B cell (primary cell): ENCODE measurements around the gene KLHL36. TPM values are rescaled to one million over a fixed set of nuclear protein-coding genes. Genes with fewer than 3 reads are reported as not detected.

Experiments used
- ATAC-seq: fragments of 200-7000 bp; cut with Tn5 transposase; one replicate; pipeline ENCODE4 v1.10.0; 2021; ENCODE audit warnings: low read depth, mild to moderate bottlenecking, moderate number of reproducible peaks, moderate library complexity
- CTCF ChIA-PET: fragments of 350-600 bp; sonication (Branson Sonifier 250); formaldehyde crosslinking; loops from one replicate; lab custom pipeline; 2021; ENCODE audit warnings: antibody characterized with exemption, inconsistent platforms; lab: Charles Lee
- POLR2A ChIA-PET: fragments of 350-600 bp; sonication (Branson Sonifier 250); formaldehyde crosslinking; loops from one replicate; lab custom pipeline; 2021; ENCODE audit warnings: antibody characterized with exemption; lab: Charles Lee
- DNase-seq: peaks from one replicate; pipeline ENCODE4 v3.0.0; 2013
- H2AFZ ChIP-seq: 2 replicates; pipeline ENCODE4 v1.6.1; 2012; ENCODE audit warnings: mild to moderate bottlenecking, low read depth, low read length; ENCODE audit not compliant: insufficient read depth, poor library complexity, severe bottlenecking
- H3K27ac ChIP-seq, 2 donors: 1 replicate in 1 of 2; 2 replicates in 1 of 2; pipeline ENCODE4 v1.5.1; 2012 to 2013; ENCODE audit warnings: low read length in 2 of 2, mild to moderate bottlenecking in 2 of 2, moderate library complexity in 1 of 2
- H3K27me3 ChIP-seq, 4 experiments: fragments of 200-600 bp in 1 of 4; sonication (generic) in 1 of 4; replicated peaks in 1 of 4; 1 replicate in 2 of 4; 2 replicates in 2 of 4; pipeline versions ENCODE4 v1.6.1 to v1.7.0; 2013 to 2016; ENCODE audit warnings: low read length in 3 of 4, mild to moderate bottlenecking in 2 of 4, mixed read lengths in 1 of 4, moderate library complexity in 1 of 4; ENCODE audit not compliant: insufficient read depth in 4 of 4, control insufficient read depth in 3 of 4; ENCODE audit errors: control extremely low read depth in 1 of 4
- H3K36me3 ChIP-seq, 2 experiments: replicated peaks in 1 of 2; 1 replicate in 1 of 2; 2 replicates in 1 of 2; pipeline versions ENCODE4 v1.6.1 to v1.7.1; 2013; ENCODE audit warnings: low read length in 1 of 2; ENCODE audit not compliant: insufficient read depth in 2 of 2, control insufficient read depth in 1 of 2; ENCODE audit errors: control extremely low read depth in 1 of 2, extremely low read depth in 1 of 2
- H3K4me1 ChIP-seq, 2 donors: fragments of 200-600 bp in 1 of 2; sonication (generic) in 1 of 2; 1 replicate in 1 of 2; 2 replicates in 1 of 2; pipeline versions ENCODE4 v1.5.1 to v1.6.1; 2013 to 2017; ENCODE audit warnings: low read length in 2 of 2; ENCODE audit not compliant: control insufficient read depth in 2 of 2, insufficient read depth in 2 of 2
- H3K4me2 ChIP-seq: replicated peaks from 2 replicates; pipeline ENCODE3; 2012; ENCODE audit warnings: mild to moderate bottlenecking, low read depth, low read length; ENCODE audit not compliant: poor library complexity, severe bottlenecking
- H3K4me3 ChIP-seq, 5 experiments: fragments of 200-600 bp in 1 of 5; sonication (generic) in 1 of 5; 1 replicate in 3 of 5; 2 replicates in 2 of 5; pipeline versions ENCODE4 v1.5.1 to v1.7.0; 2011 to 2016; ENCODE audit warnings: low read length in 4 of 5, mild to moderate bottlenecking in 4 of 5, low read depth in 2 of 5, control low read depth in 1 of 5, moderate library complexity in 1 of 5; ENCODE audit not compliant: insufficient read depth in 1 of 5; ENCODE audit errors: control extremely low read depth in 1 of 5, extremely low read depth in 1 of 5
- H3K79me2 ChIP-seq: fragments of 200-600 bp; sonication (generic); one replicate; pipeline ENCODE4 v1.6.0; 2016; ENCODE audit warnings: low read length; ENCODE audit not compliant: control insufficient read depth, insufficient read depth
- H3K9ac ChIP-seq: fragments of 200-600 bp; sonication (generic); 2 replicates; pipeline ENCODE4 v1.6.1; 2017; ENCODE audit warnings: mild to moderate bottlenecking, low read length, moderate library complexity
- H3K9me3 ChIP-seq, 3 donors: one replicate each; pipeline versions ENCODE4 v1.6.1 to v1.7.1; 2013; ENCODE audit warnings: low read length in 2 of 3; ENCODE audit not compliant: control insufficient read depth in 2 of 3, insufficient read depth in 1 of 3; ENCODE audit errors: control extremely low read depth in 1 of 3
- H4K20me1 ChIP-seq: 2 replicates; pipeline ENCODE4 v1.6.0; 2012; ENCODE audit warnings: mild to moderate bottlenecking, low read length; ENCODE audit not compliant: insufficient read depth, control insufficient read depth, poor library complexity, severe bottlenecking
- H3K27ac Mint-ChIP-seq: one replicate; pipeline ENCODE4 v1.8.0; 2021; ENCODE audit warnings: mixed read lengths
- H3K27me3 Mint-ChIP-seq: one replicate; pipeline ENCODE4 v1.8.0; 2021; ENCODE audit warnings: mixed read lengths
- H3K4me1 Mint-ChIP-seq: one replicate; pipeline ENCODE4 v1.8.0; 2021; ENCODE audit warnings: mixed read lengths
- H3K4me3 Mint-ChIP-seq: one replicate; pipeline ENCODE4 v1.8.0; 2021; ENCODE audit warnings: mixed read lengths
- H3K9me3 Mint-ChIP-seq: one replicate; pipeline ENCODE4 v1.8.0; 2022; ENCODE audit warnings: mixed read lengths; ENCODE audit not compliant: insufficient read depth
- CTCF ChIP-seq: fragments of 200-600 bp; IDR thresholded peaks from one replicate; pipeline ENCODE4 v1.8.0; 2022; ENCODE audit warnings: antibody characterized with exemption, mild to moderate bottlenecking
- EZH2 ChIP-seq: IDR thresholded peaks from 2 replicates; pipeline ENCODE4 v1.6.1; 2012; ENCODE audit warnings: borderline replicate concordance, low read depth, mild to moderate bottlenecking, moderate library complexity, low read length; ENCODE audit not compliant: insufficient read depth, poor library complexity, severe bottlenecking
- WGBS: methylation state at CpG from one replicate; pipeline ENCODE4 v1.1.5; 2013; ENCODE audit warnings: missing lambda C conversion rate; ENCODE audit not compliant: insufficient coverage; 5-methylcytosine and 5-hydroxymethylcytosine counted together
- intact Hi-C: fragments of 100-400 bp; cut with micrococcal nuclease; formaldehyde crosslinking; loops from one replicate; pipeline ENCODE4 v1.10.0; 2022
- polyA plus RNA-seq: library from polyadenylated mRNA; depleted of rRNA; stranded (reverse); fragments of >200 nt; gene quantifications from 2 replicates; pipeline ENCODE4 v1.2.3, GENCODE V29; 2012
- total RNA-seq, 2 donors: library from RNA; stranded (reverse); fragments of 120-200 nt in 1 of 2; gene quantifications; 1 replicate in 1 of 2; 2 replicates in 1 of 2; pipeline versions ENCODE4 v1.2.3 to v1.2.4, GENCODE V29; 2013 to 2022

Gene KLHL36
- total and polyA plus RNA-seq, 2 donors (not counting 1 experiment from before 2014, with no cell fraction given) = 90.3 to 135 TPM

GRCh38 chr16:84656649-84657048, 8.3 kb downstream of the KLHL36 start:
- intact Hi-C loops = no loop called here

More at GRCh38 chr16:84656649-84657048, 8.3 kb downstream of the KLHL36 start:
- Histone ChIP-seq H3K4me2 (peak overlapping the region; percentile 53), H2AFZ (no peak overlapping the region), H3K27me3 (no peaks in the 10 kb centered on the region), H3K9ac (no peak overlapping the region), H3K27ac (peak overlapping the region; percentile 35 to 72), H3K79me2 (peaks cover 64% of the 10 kb centered on the region), H3K4me1 (peaks cover 19 to 27% of the 10 kb centered on the region in 2 donors), H3K36me3 (peaks cover 10 to 73% of the 10 kb centered on the region in 2 experiments), H4K20me1 (peaks cover 57% of the 10 kb centered on the region), H3K4me3 (peak overlapping the region in 2 of 5 experiments; percentile 14 to 16), H3K9me3 (peaks cover 0 to 6% (median 0%) of the 10 kb centered on the region in 3 donors)
- ATAC-seq (peak; percentile 88), DNase-seq (peak; percentile 62)
- TF ChIP-seq CTCF (no peak), EZH2 (no peak)
- H3K27me3 Mint-ChIP-seq = no peaks in the 10 kb centered on the region
- H3K4me1 Mint-ChIP-seq = peaks cover 33% of the 10 kb centered on the region
- CTCF ChIA-PET = interaction anchor here (1.4 to 1.7 kb wide), 2 partner anchors 12 to 70 kb away, joined by 3 to 7 read pairs; no protein-coding TSS in a partner anchor
- peak overlapping the region; percentile 75 for H3K27ac Mint-ChIP-seq
- POLR2A ChIA-PET = interaction anchor here (0.7 to 0.9 kb wide), 4 partner anchors 8 to 169 kb away, joined by 3 to 7 read pairs (median 4); partner anchors contain the start of gene KLHL36
- H3K4me3 Mint-ChIP-seq = peak overlapping the region; percentile 54
- WGBS = 76% methylated on average over 21 of the region's 22 CpGs
- no peaks in the 10 kb centered on the region for H3K9me3 Mint-ChIP-seq
